DLD1 (cell line): Measurements from ENCODE around the gene ACACB.

Source experiments
- in situ Hi-C: cut with HindIII; loops from 2 replicates; pipeline ENCODE4 v1.10.0; 2017; ENCODE audit warnings: low sequenced_read_pairs

The ACACB gene

DNA sequence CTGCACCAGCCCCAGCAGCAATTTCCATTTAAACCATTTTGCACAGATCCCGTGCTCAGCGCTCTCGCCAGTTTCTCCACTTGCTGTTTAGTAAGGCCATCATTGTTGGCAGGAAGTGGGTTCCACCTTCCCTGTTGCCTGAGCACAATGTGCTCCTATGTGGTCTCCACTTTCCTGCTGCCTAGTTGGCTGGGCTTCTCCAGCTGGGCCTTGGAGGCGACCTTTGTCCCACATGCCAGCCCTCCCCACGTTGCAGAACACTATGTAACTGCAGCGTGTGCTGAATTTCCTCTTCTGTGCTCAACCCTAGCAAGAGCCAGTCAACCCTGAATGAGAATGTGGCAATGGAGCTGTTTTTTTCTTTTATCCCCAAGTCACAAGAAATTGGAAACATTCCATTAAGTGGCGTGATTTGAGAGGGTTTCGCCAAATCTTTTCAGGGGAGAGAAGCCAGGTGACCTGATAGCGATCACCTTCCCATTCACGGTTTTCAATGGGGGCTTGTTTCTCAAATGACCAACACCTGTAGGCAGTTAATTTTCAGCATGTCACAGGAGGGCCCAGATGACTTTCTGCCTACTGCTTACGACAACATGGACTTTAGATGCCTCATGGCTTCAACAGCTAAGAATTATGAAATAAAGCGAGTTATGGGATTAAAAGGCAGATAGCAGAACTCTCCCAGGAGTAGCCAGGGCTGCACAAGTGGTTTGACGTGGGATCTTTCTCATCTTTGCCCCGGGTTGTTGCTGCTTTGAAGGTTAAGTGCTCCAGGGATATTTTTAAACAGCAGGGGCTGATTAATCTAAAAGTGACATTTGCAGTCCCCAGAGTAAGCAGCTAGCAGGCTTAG lies at the start of gene ACACB:
ACACB (plus strand) TSS at position 830 of the 853 bp plus-strand sequence. CDS start 22,819 bp downstream, outside the sequence.
- in situ Hi-C loops: no loop called here

DNA sequence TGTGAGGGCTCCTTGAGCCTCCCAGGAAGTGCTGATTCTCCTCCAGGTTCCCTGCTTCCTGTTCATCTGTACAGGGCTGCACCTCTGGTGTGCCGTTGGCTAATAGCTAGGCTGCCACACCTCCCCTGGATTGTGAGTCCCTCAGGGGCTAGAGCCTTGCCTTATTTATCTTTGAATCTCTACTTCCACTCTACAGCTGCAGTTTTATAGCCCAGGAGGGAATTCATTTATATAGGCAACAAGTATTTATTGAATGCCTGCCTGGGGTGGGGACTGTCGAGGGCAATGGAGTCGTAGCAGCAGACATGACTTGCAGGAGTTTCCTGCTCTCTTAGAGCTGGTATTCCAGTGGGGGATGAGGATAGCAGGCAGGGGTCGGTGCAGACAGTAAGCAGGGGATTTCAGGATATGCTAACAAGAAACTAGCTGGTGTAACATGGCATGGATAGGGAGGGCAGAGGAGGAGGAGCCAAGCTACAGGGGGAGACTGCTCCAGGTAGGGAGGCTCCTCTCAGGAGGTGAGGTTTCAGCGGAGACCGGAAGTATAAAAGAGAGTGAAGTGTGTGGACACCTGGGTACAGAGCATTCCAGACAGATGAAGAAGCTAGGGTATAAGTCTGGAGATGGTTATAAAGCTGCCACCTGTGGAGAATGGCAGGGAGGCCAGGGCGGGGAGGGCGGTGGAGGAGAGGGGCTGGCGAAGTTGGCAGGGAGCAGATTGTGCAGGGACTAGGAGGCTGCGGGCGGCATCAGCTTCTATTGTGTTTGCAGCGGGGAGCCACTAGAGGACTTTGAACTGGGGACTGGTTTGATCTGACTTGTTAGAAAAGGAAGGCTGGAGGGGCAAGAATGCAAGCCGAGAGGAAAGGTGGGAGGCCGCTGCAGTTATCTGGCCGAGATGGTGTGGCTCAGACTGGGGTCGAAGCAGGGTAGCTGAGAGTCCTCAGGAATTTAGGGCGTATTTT lies 46.8 kb upstream of the ACACB start:
- in situ Hi-C loops: no loop called here

DNA sequence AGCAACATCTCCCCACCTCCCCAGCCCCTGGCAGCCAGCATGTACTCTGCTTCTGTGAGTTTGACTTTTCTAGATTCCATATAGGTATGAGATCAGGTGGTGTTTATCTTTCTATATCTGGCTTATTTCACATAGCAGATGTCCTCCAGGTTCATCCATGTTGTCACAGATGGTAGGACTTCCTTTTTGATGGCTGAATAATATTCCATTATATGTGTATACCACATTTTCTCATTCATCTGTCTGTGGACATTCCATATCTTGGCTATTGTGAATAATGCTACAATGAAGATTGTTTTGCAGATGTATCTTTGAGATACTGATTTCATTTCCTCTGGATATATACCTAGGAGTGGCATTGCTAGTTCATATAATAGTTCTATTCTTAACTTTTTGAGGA lies 41.5 kb upstream of the ACACB start:
- in situ Hi-C loops: no loop called here

DNA sequence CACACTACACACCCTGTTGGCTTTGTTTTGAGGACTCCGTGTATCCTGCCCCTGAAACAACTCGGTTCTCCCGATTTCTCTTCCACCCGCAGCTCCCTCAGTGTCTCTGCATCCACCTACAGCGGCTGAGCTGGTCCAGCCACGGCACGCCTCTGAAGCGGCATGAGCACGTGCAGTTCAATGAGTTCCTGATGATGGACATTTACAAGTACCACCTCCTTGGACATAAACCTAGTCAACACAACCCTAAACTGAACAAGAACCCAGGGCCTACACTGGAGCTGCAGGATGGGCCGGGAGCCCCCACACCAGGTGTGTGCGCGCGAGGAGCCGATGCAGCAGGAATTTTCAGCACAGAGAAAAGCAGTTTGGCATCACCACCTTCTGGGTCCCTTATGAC lies 33.6 kb upstream of the ACACB start:
- in situ Hi-C loops: no loop called here

DNA sequence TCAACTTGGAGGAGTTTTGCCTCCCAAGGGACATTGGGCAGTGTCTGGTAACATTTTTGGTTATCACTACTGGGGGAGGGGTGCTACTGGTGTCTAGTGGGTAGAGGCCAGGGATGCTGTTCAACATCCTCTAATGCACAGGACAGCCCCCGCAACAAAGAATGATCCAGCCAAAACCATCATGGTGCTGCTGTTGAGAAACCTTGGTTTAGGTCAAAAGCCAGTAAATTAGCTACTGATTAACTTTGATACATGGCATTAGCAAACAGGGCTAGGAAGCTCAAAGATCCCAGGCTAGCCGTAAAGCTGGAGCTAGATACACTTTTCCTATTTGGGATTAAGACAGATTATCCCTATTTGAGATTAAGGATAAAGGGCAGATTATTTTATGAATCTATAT lies 32.0 kb upstream of the ACACB start:
- in situ Hi-C loops: no loop called here

DNA sequence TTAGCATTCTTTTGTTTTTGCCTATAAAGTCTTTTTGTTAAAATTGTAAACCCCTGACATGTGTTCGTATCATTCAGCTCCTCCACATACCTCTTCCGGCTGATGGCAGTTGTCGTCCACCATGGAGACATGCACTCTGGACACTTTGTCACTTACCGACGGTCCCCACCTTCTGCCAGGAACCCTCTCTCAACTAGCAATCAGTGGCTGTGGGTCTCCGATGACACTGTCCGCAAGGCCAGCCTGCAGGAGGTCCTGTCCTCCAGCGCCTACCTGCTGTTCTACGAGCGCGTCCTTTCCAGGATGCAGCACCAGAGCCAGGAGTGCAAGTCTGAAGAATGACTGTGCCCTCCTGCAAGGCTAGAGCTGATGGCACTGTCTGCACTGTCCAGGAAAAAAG lies 30.8 kb upstream of the ACACB start:
- in situ Hi-C loops: no loop called here

DNA sequence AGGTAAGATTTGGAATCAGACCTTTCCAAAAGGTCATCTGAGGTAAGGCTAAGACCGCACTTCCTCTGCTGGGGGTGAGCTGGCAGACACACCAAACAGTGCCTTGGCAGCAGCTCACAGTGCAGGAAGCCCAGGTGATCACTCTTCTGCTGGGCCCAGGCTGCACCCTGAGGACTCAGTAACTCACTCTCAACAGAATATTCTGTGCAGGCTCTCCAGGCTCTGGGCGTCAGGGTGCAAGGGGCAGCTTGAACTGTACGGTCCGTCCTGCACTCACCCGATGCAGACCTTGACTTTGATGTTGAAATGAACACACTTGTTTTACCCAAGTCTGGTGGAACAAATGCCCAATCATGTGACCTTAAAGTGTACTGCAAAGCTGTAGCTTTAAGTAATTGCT lies 29.1 kb upstream of the ACACB start:
- in situ Hi-C loops: no loop called here

DNA sequence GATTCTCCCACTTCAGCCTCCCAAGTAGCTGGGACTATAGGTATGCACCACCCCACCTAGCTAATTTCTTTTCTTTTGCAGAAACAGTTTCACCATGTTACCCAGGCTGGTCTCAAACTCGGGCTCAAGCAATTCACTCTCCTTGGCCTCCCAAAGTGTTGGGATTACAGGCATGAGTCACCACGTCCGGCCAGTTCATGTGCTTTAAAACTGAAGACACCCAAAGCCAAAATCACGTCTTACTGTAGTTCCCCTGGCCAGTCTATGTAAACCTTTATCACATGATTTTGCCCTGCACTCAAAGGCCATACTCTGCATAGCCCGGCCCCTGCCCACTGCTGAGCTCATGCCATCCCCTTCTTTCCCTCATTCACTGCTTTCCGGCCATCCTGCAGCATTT lies 27.6 kb upstream of the ACACB start:
- in situ Hi-C loops: no loop called here

DNA sequence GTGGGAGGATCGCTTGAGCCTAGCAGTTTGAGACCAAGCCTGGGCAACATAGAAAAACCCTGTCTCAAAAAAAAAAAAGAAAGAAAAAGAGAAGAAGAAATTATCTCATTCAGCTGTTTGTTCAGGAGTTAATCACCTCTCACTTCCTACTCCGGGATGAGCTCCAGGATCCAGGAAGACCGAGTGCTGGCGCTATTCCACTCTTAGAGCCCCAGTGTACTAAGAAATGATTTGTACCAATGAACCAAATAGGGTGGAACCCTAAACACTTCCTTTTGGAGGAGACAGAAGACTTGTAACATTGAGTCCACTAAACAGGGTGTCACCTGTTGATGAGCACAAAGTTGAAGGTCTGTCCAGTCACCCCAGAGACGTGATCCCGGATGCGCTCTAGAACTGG lies 26.7 kb upstream of the ACACB start:
- in situ Hi-C loops: no loop called here

DNA sequence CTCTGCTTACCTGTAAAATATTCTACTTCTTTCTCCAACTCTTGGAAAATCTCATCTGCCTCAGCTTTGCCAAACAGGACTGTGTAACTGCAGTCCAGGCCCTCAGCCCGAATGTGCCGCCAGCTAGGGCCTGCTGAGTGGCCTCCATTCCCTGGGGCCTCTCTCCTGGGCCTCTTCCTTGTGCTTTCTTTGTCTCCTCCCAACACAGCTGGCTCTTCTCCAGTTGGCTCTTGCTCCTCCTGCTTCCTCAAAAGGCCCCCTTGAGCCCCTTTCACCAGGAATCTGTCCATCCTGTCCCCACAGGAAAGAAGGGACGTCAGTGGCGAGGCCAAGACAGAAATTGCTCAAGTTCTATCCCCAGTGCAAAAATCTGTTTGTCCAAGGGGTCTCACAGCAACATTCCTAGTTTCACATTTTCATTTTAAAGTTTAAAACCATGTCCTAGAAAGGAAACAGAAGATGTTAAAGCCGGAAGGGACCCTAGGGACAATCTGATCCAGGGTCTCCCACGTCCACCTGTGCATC lies 23.8 kb upstream of the ACACB start:
- in situ Hi-C loops: no loop called here

DNA sequence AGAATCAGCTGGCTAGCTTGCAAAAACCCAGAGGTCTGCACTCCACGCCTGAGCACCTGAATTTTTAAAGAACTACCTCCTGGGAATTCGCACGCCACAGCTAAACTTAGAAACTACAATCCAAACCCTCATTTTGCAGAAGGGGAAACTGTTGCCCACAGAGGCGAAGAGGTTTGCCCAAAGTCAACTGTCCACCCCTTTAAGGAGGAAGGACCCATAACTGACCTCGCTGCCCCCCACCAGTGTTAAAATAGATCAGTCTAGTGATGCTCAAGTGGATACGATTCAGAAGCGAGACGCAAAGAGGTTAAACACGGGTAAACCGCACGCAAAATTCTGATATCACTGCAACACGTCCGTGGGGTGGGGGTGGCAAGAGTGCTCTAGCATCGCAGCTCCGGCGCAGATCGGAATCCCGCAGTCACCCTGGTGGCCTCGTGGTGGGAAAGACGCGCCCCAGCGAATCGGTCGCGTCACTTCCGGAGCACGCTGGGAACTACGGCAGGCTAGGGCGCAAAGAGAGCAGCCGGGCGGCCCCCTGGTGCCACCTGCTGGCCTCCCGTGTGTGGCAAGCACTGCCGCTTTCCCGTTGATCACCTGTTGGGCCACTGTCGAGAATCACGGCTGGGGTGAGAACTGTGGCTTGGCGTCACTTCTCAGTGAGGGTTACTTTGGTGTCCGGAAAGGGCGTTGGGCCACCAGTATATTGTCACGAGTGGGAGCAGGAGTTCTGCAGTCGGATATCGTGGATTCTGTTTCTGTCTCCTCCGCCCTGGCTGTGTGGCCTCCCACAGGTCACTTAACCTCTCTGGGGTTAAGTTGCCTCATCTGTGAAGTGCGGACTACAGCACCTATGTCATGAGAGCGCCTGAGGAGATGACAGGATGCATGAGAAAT lies 23.1 kb upstream of the ACACB start, which contains the start of gene ALKBH2:
ALKBH2 (minus strand) TSS at position 451 of the 897 bp plus-strand sequence. CDS start 686 bp downstream, outside the sequence.
- in situ Hi-C loops: no loop called here

DNA sequence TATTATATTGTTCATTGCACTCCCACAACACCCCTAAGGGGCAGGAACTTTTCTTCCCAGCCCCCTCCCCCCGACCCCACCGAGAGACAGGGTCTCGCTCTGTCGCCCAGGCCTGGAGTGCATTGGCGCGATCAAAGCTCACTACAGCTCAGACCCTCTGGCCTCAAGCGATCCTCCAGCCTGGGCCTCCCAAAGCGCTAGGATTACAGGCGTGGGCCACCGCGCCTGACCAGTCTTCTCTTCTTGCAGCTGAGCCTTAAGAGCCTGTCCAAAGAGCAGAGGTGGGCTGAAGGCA lies 19.3 kb upstream of the ACACB start:
- in situ Hi-C loops: no loop called here

DNA sequence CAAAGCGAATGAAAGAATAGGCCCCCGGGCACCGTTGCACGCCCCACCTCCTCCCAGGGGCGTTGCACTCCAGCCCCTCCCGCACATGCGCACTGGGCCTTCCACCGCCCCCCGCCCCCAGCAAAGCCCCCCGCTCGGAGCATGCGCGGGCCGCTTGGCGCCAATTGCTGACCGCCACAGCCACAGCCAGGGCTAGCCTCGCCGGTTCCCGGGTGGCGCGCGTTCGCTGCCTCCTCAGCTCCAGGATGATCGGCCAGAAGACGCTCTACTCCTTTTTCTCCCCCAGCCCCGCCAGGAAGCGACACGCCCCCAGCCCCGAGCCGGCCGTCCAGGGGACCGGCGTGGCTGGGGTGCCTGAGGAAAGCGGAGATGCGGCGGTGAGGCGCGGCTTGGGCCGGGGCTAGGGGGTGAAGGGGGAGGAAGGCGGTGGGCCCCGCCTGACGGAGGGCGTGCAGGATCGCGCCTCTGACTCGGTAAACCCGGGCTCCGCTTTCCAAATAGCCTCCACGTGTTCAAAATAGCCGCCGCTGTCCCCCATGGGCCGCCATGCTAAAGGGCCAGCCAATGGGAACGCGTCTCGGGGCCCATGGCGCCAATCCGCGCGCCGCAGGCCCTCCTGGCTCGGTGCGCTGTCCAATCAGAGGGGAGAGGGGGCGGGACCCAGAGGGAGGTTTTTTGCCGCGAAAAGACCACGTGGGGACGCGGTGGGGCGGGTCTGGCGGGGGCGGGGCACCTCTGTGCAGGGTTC lies 18.8 kb upstream of the ACACB start, which contains the start of gene UNG:
UNG (plus strand) TSS at position 163 of the 748 bp plus-strand sequence; CDS start at position 246, 83 bp downstream.
- in situ Hi-C loops: no loop called here

DNA sequence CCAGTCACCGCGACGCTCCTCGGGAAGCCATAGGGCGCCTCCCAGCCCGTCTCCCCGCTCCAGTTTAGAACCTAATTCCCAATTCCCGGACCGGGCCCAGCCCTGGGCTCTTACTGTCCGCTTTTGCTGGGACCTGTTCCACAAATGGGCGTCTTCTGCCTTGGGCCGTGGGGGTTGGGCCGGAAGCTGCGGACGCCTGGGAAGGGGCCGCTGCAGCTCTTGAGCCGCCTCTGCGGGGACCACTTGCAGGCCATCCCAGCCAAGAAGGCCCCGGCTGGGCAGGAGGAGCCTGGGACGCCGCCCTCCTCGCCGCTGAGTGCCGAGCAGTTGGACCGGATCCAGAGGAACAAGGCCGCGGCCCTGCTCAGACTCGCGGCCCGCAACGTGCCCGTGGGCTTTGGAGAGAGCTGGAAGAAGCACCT lies 18.2 kb upstream of the ACACB start:
- in situ Hi-C loops: no loop called here

DNA sequence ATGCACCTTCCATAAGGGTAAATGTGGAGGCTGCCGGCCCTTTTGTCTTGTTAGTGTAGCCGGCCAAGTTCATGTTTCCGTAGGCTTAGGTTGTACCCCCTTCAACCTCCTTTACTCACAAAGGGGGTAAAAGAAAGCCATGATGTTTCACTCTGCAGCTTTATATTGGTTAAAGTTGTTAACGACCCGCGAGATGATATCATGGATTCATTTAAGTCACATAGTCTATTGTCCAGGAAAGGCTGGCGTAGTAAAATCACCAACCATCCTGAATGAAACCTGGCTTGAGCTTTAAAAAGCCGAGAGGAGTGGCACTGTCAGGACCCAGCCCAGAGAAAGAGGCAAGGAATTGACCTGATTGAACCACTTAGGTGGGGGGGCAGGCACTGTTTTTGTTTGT lies 17.7 kb upstream of the ACACB start:
- in situ Hi-C loops: no loop called here

DNA sequence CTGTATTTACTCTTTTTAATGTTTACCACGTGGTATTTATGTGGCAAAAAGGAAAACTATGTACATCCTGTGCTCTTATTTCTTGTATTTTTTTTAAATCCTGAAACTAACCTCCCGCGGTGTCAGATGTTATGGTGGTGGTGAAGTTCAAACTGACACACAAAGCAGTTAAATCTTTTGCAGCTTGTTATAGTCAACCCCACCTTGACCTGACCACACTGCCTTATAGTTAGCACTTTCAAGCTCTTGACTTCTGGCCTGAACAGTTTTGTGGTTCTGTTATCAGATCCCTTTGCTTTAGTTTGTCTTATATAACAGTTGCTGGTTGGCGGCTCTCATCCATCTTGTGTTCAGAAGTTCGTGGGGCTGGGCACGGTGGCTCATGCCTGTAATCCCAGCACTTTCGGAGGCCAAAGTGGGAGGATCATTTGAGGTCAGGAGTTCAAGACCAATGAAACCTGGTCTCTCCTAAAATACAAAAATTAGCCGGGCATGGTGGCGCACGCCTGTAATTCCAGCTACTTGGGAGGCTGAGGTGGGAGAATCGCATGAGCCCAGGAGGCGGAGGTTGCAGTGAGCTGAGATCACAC lies 16.9 kb upstream of the ACACB start:
- in situ Hi-C loops: no loop called here

DNA sequence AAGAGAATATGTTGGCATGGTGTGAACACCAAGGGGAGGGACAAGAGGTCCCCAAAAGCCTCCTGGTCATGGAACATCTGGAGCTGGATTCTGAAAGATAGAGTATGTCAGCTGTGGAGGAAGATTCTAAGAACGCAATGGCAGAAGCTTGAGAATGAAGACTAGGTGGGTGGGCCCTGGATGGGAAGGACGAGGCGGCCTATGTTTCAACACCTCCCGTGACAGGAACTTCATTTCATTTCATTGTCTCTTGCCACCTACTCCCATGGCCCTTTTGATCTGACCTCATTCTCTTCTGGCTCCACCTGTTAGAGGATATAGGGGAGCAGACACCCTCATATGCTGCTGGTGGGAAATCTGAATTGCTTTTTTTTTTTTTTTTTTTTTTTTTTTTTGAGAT lies 15.6 kb upstream of the ACACB start:
- in situ Hi-C loops: no loop called here

DNA sequence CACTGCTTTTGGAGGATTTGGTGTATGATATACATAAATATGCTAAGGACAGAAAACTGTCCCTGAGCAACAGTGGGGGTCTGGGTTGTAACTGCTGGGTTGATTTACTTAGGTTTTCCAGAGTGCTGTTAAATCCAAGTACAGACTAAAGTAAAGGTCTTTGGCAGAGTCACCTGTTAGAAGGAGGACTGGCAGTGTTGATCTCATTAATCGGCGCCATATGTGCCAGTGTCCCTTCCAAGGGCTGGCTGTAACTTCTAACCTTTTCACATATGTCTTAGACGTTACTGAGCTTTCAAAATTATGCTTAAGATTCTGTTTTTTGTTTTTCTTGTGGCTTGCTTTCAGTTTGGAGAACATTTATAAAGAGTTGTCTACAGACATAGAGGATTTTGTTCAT lies 13.9 kb upstream of the ACACB start:
- in situ Hi-C loops: no loop called here

DNA sequence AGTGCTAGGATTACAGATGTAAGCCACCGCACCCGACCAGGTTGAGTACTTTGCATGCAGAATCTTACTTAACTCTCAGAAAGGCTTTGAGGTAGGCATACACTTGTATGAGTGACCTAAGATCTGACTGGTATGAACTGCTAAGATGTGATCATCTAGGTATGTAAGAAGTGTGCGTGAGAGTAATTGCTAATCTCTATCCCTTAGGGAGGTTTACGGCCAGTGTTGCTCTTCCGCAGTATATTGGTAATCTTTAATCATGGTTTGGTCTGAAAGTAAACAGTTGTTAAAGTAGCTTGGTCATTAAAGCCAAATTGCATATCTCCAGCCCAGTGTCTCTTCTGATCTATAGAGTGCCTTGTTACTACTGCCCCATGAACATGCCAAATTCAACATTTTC lies 11.2 kb upstream of the ACACB start:
- in situ Hi-C loops: no loop called here
